T-helper 1 cell (primary cell): ENCODE data around the gene KRIT1.

ENCODE experiments used
- DNase-seq, 5 donors: peaks; one replicate each; pipeline ENCODE4 v3.0.0-alpha.2; 2012 to 2020

The KRIT1 gene

DNA sequence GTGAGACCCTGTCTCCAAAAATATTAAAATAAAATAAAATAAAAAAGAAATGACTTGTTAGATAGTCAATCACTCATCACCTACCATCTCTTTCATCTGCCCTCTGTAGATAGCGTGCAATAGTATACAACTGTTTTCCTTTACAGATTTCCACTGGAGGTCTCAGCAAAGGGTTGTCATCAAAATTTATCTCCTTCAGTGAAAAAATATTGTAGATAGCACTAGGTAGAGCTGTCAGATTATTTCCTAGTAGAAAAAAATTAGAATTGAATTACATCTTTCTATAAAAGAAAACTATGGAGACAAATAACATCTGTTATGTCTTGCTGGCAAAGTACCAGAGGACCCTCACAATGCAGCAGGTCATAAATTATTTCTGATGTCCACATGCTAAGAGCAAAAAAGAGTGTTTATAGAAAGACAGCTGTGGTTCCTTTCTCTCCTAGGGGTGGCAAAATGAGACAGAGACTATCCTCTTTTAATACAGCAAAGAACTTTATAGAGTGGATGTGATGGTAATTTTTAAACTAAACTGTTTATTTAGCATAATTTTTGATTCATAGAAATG lies 95.2 kb downstream of the KRIT1 start:
- DNase-seq = no peak

DNA sequence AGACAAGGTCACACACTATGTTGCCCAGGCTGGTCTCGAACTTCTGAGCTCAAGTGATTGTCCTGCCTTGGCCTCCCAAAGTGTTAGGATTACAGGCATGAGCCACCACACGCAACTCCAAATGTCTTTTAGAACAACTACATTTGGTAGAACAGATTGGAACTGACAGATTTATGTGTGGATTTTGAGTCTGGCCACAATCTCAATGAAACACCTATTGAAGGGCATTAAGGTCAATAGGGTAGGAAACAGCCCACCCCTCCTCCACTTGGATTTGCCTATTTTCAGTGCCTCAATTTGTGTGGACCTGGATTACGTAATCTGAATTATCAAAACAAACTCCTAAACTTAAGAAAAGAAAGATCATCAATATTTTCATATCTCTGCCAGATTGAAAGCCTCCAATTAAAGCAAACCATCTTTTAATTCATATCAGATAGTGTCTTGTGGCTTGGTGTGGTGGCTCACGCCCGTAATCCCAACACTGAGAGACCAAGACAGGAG lies 95.9 kb downstream of the KRIT1 start:
- no peak for DNase-seq
